Measurements from ENCODE around the gene CDK5RAP2.
A peak's percentile ranks its signal among the peaks of the same experiment; 100 is the strongest.

Gene CDK5RAP2

DNA sequence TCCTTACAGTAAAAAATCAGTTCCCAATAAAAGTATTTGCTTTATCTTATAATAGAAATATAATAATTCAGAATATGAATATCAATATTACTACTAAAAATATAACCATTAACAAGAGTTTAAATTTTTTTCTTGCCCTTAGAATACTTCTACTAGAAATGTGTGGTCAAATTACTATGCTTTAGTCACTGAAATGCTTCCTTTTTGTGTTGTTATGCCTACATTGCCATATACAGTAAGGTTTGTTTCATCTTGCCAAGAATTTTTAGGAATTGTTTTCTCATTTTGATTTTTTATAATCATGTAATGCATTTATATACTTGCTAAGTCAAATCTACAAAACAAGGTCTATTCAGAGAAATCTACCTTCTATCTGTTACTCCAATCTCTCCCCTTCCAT, 181.7 kb downstream of the CDK5RAP2 start:
- DNase-seq (ENCODE audit: low read depth) = peak; percentile 19

- peak; percentile 58 for DNase-seq (ENCODE audit: low read depth)
Observed at GRCh38 chr9:120397453-120397852, 182.5 kb downstream of the CDK5RAP2 start.

DNA sequence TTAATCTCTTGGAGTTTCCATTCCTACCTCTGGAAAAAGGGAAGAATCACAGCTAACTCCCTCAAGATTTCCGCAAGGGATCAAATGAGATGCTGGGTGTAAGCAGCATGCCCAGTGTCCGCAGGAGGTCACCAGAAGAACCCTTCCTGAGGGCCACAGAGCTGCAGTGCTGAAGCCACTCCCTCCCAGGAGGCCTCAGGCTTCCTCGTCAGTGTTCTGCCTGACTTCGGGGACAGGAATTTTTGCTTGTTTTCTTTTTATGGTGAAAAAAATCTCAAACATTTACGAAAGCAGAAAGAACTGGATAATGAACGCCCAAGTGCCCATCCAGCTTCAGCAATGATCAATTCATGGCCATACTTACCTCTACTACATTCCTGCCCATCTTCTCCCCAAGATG, 183.0 kb downstream of the CDK5RAP2 start:
- peak; percentile 20 for DNase-seq (ENCODE audit: low read depth)

GRCh38 chr9:120396418-120396817, 183.5 kb downstream of the CDK5RAP2 start:
- DNase-seq (ENCODE audit: low read depth) = no peak

DNA sequence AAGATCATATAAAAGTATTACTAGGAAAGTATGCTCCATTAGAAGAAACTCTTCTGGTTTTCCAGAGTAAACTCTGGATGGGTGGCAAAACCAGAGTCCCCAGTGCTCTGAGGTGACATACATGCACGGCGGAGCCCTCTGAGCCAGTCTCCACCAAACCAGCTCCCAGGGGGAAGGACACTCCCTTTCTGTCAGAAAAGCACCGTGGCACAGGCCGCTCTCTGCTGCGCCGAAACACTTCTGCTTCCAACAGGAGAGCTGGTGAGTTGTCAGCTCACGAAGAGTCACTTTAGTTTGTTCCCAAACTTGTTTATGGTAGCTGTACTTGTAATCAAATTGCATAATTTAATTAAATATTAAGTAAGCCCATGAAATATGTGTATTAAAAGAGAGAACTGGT, 184.6 kb downstream of the CDK5RAP2 start:
- no peak for DNase-seq (ENCODE audit: low read depth)

GRCh38 chr9:120394058-120394669, 185.8 kb downstream of the CDK5RAP2 start:
- peak; percentile 96 for DNase-seq (ENCODE audit: low read depth)

DNA sequence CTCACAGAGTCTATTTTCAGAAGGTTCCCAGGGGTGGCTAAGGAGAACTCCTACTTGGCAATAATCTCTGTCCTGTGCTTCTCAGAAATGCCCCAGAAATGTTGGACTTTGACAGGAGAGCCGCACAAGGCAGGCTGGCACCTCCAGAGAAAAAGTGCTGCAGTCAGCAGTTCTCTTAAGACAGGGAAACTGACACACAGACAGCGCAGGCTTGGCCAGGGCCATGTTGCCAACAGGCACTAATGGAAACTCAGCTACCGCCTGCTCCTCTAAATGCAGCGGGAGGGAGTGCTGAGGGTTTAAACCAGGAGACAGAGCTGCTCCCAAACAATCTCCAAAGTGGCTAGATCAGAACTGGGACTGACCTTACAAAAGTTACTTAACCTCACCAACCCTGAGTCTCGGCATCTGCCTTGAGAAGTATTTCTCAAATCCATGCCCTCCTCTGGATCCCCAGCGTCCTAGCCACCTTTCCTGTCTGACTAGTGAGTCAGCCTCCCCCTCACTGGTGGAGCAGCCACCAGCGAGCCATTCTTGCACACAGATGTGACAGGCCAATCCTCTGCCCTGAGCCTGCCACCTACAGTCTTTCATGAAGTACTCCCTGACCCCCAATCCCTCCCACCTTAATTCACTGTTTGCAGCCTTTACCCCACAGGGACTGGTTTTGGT, 186.4 kb downstream of the CDK5RAP2 start:
- peak; percentile 56 for DNase-seq (ENCODE audit: low read depth)

DNA sequence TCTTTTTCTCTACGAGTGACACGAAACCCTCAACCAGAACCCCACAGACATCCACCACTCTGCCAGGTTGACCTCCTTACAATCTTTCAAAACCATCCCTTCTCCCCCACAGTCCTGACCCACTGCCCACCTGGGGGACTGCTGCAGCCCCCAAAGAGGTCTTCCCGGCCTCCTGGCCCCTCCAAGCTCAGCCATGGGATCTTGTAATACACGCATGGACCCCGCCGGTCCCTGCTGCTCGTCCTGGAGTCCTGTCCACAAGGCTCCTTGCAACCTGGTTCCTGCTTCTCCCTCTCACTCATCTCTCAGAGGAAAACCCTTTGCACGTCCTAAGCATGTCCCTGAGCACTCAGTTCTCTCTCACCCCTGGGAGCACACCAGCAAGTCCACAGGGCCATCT, 187.3 kb downstream of the CDK5RAP2 start:
- DNase-seq (ENCODE audit: low read depth) = no peak

DNA sequence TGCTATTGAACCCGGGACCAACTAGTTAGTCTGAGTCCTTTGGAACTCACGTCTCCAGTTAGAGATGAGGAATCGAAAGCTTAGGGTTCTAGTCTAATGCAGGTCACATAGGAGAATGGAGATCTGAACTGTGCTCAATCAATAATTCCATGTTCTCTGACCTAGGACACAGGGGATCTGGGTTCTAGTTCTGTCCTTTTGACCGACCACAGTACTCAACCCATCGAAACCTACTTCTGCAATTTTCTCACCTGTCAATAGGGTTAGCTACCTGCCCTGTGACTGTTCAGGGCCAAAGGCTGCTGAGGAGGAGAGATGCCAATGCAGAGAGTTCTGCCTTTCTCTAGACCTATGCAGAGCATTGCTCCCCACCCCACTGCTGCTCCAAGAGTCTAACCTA, 187.7 kb downstream of the CDK5RAP2 start:
- no peak for DNase-seq (ENCODE audit: low read depth)

GRCh38 chr9:120391691-120392090, 188.3 kb downstream of the CDK5RAP2 start:
- no peak for DNase-seq (ENCODE audit: low read depth)

DNA sequence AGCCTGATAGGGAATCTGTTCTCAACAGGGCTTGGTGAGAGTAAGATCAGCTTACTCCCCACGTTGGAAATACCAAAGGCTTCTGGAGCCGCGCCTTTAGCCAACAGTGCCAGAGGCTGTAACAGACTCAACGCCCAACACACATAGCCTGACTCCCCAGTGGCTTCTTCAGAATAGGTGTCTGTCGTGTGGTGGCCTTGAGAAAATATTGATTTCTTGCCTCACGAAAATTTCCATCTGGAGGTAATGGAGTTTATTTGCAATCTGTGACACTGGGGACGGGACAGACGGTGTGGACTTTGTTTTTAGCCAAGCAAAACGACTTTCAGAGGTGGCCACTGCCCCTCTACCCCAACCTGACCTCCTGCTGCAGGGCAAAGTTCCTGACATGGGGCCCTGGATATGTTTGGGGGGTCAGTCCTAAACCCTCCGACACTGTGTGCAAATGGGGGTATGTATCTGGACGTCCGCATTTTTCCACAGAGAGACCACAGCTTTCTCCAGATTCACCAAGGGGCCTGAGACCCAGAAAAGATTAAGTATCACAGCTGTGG, 189.3 kb downstream of the CDK5RAP2 start:
- no peak for DNase-seq (ENCODE audit: low read depth)

GRCh38 chr9:120389867-120390266, 190.1 kb downstream of the CDK5RAP2 start:
- DNase-seq (ENCODE audit: low read depth) = no peak

DNA sequence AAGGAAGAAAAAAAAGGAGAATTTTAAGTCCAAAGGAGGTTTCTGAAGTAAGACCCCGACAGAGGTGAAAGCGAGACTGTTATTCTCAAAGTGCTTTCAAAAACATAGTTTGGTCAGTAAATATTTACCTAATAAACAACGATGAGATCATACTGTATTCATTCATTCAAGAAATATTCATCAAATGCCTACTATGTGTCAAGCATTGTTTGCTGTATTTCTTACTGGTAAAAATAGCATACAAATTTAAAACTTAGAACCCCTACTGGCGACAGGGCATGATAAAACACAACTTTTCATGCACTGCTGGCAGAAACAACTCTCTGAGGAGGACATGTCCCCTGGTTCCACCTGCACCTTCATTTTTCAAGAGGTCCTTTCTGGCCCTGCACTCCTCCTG, 190.7 kb downstream of the CDK5RAP2 start:
- no peak for DNase-seq (ENCODE audit: low read depth)

GRCh38 chr9:120388003-120388855, 191.7 kb downstream of the CDK5RAP2 start:
- DNase-seq (ENCODE audit: low read depth) = no peak

- DNase-seq (ENCODE audit: low read depth) = no peak
Observed at GRCh38 chr9:120387257-120388002, 192.5 kb downstream of the CDK5RAP2 start.

DNA sequence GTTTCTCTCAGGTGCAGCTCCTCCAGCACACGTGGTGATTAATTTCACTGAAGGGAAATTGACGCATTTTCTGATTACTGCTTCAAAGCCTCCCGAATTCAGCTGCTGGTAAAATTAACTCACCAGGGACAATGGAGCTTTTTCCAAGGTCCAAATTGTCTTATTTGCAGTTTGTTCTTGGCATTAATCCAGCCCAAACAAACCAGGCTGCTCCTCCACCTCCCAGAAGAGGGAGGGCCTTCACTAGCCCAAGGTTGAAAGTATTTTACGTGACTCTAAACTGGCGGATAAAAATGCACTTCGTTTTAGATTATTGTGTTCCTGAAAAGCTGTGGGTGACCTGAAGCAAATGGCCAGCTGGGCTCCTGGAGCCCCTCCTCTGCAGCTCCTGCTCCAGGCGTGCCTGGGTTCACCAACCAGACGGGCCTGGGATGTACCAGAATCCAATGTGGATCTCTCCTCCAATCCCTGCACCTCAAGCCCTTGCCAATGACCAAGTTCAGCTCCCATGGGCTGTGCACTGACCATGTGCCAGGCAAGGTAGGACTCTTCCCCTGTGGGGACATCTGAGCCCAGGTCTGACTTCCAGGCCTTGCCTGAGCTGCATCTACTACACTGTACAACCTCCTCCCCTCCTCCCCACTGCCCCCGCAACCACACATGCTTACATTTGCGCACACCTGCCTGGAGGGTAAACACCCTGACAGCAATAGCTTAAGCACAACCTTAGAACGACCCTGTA, 193.4 kb downstream of the CDK5RAP2 start:
- DNase-seq (ENCODE audit: low read depth) = peak; percentile 44

DNA sequence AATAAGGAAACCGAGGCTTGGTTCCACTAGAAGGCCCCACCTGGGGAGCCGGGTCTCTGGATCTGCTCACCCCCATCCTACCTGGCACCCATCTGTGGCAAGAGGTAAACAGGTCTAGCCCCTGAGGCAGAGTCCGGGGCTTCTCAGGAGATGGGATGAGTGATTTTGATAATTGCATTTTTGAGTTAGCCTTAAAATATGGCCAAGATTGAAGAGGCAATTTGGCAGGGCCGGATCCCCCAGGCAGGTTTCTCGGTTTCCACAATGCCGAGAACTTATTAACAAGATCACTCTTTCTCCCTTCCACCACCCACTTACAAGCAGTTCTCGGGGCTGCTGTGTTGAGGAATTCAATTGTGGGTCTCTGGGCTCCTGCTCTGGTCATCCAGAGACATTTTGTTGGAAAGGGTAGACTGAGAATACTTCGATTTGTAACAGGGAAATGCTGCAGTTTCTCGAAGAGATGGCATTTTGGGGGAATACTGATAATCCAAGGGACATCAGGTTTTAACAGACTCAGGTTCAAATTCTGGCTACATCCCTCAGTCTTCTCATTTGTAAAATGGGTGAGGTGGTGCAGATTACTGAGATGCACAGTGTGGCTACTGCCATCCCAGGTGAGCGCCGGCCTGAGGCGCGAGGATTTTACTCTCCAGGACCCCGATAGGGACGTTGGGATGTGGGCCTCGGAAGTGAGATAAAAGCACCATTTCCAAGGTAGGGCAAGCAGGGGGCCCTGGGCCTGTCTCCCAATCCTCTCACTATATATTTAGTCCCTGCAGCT, 194.2 kb downstream of the CDK5RAP2 start:
- no peak for DNase-seq (ENCODE audit: low read depth)

DNA sequence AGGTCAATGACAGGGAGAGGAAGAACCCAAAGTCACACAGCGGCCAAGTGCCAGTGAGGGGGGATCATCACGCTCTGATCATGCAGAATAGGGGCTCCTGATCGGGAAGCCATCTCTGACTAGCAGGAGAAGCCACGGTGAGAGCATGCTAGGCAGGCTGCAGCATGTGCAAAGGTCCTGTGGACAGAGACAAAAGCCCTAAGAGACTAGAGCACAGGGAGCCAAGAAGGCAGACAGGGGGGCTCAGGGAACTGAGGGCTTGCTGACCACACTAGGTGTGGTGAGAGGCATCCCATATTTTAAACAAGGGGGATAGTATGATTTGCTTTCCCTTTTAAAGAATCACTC, 195.1 kb downstream of the CDK5RAP2 start:
- DNase-seq (ENCODE audit: low read depth) = no peak

DNA sequence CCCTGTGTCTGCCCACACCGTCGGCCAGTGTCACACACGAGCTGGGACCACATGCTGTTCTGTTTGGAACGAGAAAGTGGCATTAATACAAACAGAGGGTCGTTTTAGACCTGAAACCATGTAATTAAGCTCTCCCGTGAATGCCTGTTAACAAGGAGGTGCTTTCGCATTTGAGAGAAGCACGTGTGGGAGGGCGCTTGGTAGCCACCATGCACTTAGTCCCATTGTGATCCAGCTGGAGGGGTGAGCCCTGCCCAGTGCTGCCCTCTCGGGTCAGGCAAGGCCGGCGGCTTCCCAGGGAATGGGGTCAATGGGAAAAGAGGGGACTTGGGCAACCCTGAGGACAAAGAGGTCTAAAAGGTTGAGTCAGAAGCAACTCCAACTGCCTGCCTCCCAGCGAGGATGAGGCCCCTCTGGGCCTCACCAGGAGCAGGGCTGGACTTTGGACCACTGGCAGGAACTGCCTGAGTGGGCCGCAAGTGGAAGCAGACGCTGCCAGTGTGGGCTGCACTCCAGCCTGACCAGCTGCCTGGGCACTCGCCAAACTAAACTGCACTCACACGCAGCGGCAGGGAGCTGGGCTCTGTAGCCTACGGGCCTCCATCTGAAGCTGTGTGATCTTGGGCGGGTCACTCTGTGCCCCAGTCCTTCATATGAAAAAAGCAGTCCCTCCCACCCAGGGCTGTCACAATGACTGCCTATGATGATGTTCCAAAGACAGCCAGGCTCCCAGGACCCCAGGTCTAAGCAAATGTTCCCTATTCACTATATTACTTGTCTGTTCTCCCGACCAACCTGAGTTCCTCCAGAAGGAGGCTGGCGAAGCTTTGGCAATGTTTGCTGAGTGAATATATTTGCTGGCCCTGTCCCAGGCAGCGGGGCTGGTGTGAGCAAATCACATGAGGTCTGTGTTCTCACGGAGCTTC, 195.7 kb downstream of the CDK5RAP2 start:
- DNase-seq (ENCODE audit: low read depth) = peak; percentile 91

- no peak for DNase-seq (ENCODE audit: low read depth)
Observed at GRCh38 chr9:120383611-120383998, 196.4 kb downstream of the CDK5RAP2 start.
